Pancreas (tissue), 10 donors: Measurements from ENCODE around the gene ZNF71. TPM values are rescaled to one million over a fixed set of nuclear protein-coding genes. Genes with fewer than 3 reads are reported as not detected.

ENCODE experiments used
- ATAC-seq, 4 donors: fragments of 200-7000 bp; cut with Tn5 transposase; one replicate each; pipeline versions ENCODE4 v1.8.0 to v1.9.1; 2020; ENCODE audit warnings: mild to moderate bottlenecking in 4 of 4, moderate library complexity in 4 of 4
- DNase-seq, 6 donors: peaks; one replicate each; pipeline ENCODE4 v3.0.0-alpha.2; 2020
- FAIRE-seq: peaks from 2 replicates; lab custom pipeline; 2012; peaks lifted over from hg19 to GRCh38; lab: Jason Lieb, UNC
- H3K27ac ChIP-seq, 4 donors: fragments of 200-600 bp; sonication (generic); 1 replicate in 3 of 4; 2 replicates in 1 of 4; pipeline versions ENCODE4 v1.5.0 to v1.8.0; 2020
- H3K27me3 ChIP-seq, 4 donors: fragments of 200-600 bp; one replicate each; pipeline ENCODE4 v1.8.0; 2021
- H3K36me3 ChIP-seq, 3 donors: fragments of 200-600 bp; sonication (generic) in 1 of 3; one replicate each; pipeline versions ENCODE4 v1.5.0 to v1.8.0; 2020 to 2021
- H3K4me1 ChIP-seq, 3 donors: fragments of 200-600 bp; one replicate each; pipeline ENCODE4 v1.8.0; 2021
- H3K4me3 ChIP-seq, 4 donors: fragments of 200-600 bp; sonication (generic) in 2 of 4; one replicate each; pipeline versions ENCODE4 v1.5.0 to v1.8.0; 2020 to 2021
- H3K9me3 ChIP-seq, 4 donors: fragments of 200-600 bp; one replicate each; pipeline ENCODE4 v1.8.0; 2021
- CTCF ChIP-seq, 4 donors: fragments of 200-600 bp; sonication (generic) in 3 of 4; IDR thresholded peaks; one replicate each; pipeline versions ENCODE4 v1.5.0 to v1.8.0; 2021; ENCODE audit warnings: antibody characterized with exemption in 4 of 4
- WGBS, 2 donors: extraction: QIAGEN DNeasy Blood & Tissue Kit; methylation state at CpG; one replicate each; pipeline ENCODE4 v1.1.7; 2013; 5-methylcytosine and 5-hydroxymethylcytosine counted together
- intact Hi-C, 3 donors: fragments of 100-400 bp; cut with DNase I; formaldehyde crosslinking; loops; one replicate each; pipeline versions ENCODE4 v1.11.1 to v1.14.2; 2022
- polyA plus RNA-seq, 2 donors: library from polyadenylated mRNA; stranded (reverse); fragments of 200-250 nt; gene quantifications; one replicate each; pipeline ENCODE4 v1.2.3, GENCODE V29; 2013
- total RNA-seq, 6 donors: library from RNA; stranded (reverse); fragmentation: NEBNext Ultra II Directional in 4 of 6; extraction: Animal tissue kit (Norgen Biotek cat#: 25700) in 4 of 6; gene quantifications; one replicate each; pipeline versions ENCODE4 v1.2.1 to v1.2.4, GENCODE V29; 2021 to 2023
- donor health status: healthy with polysubstance abuse.
- donor health status: DM: no; HTN: no; CAD: no; lungs with moderate emphysema.
- donor health status: DM: no; HTN: no; CAD: no.
- donor health status: control.
- donor health status: control.
- donor health status: Bipolar disorder and iron deficiency.
- donor health status: DM: yes; HTN: yes; CAD: no.
- donor health status: DM: no; HTN: no; CAD: no.
- donor health status: DM: no; HTN: no; CAD: no.
- donor health status: DM: yes; HTN: yes; CAD: no.

ZNF71 gene
- total and polyA plus RNA-seq, 8 donors = 1.8 to 4.1 (median 2.0) TPM

- H3K9me3 ChIP-seq = peaks cover 3 to 32% (median 11%) of the 10 kb centered on the region in 4 donors
- ATAC-seq = no peak
- no peak overlapping the region for H3K27ac ChIP-seq
- no peak for DNase-seq
- FAIRE-seq = no peak
- no peaks in the 10 kb centered on the region for H3K27me3 ChIP-seq
- no peak overlapping the region for H3K4me3 ChIP-seq
- H3K4me1 ChIP-seq = no peaks in the 10 kb centered on the region
- intact Hi-C loops = no loop called here
- no peak for TF ChIP-seq CTCF (IDR thresholded peaks at IDR 0.05)
- WGBS, 2 donors = 95 to 98% methylated on average over 11 of the region's 11 CpGs
- H3K36me3 ChIP-seq = peaks cover 0 to 30% (median 11%) of the 10 kb centered on the region in 3 donors
Measured at GRCh38 chr19:56577719-56578602, 17.1 kb upstream of the ZNF71 start.

- TF ChIP-seq CTCF (IDR thresholded peaks at IDR 0.05) = no peak
- ATAC-seq (no peak), FAIRE-seq (no peak), DNase-seq (no peak)
- WGBS, 2 donors = 55 to 56% methylated on average over 4 of the region's 4 CpGs
- no peaks in the 10 kb centered on the region for H3K9me3 ChIP-seq
- H3K4me1 ChIP-seq = no peaks in the 10 kb centered on the region
- intact Hi-C loops = no loop called here
- H3K36me3 ChIP-seq = no peaks in the 10 kb centered on the region
- H3K4me3 ChIP-seq = no peak overlapping the region
- H3K27me3 ChIP-seq = no peaks in the 10 kb centered on the region
- no peak overlapping the region for H3K27ac ChIP-seq
Measured at GRCh38 chr19:56594446-56594782, 688 bp upstream of the ZNF71 start.

GRCh38 chr19:56595548-56595899, 422 bp downstream of the ZNF71 start:
- DNase-seq (no peak), ATAC-seq (peak; percentile 19 to 45 (median 38)), FAIRE-seq (no peak)
- no peak overlapping the region for H3K27ac ChIP-seq
- no peaks in the 10 kb centered on the region for H3K36me3 ChIP-seq
- no peaks in the 10 kb centered on the region for H3K9me3 ChIP-seq
- H3K4me3 ChIP-seq = peak overlapping the region; percentile 85 to 95 (median 95)
- H3K27me3 ChIP-seq = no peaks in the 10 kb centered on the region
- TF ChIP-seq CTCF (IDR thresholded peaks at IDR 0.05) = no peak
- intact Hi-C loops = no loop called here
- WGBS, 2 donors = 0% methylated on average over 4 of the region's 4 CpGs
- H3K4me1 ChIP-seq = no peaks in the 10 kb centered on the region

GRCh38 chr19:56596676-56597075, 1.6 kb downstream of the ZNF71 start:
- FAIRE-seq (no peak), ATAC-seq (no peak), DNase-seq (no peak)
- Histone ChIP-seq H3K4me1 (no peaks in the 10 kb centered on the region), H3K36me3 (peaks cover 0 to 3% (median 0%) of the 10 kb centered on the region in 3 donors), H3K27me3 (no peaks in the 10 kb centered on the region), H3K9me3 (no peaks in the 10 kb centered on the region), H3K4me3 (no peak overlapping the region), H3K27ac (no peak overlapping the region)
- no peak for TF ChIP-seq CTCF (IDR thresholded peaks at IDR 0.05)
- 74 to 83% methylated on average over 4 of the region's 4 CpGs for WGBS, 2 donors
- intact Hi-C loops = no loop called here

GRCh38 chr19:56597696-56598095, 2.6 kb downstream of the ZNF71 start:
- WGBS, 2 donors = 92 to 93% methylated on average over 4 of the region's 4 CpGs
- H3K27ac ChIP-seq = no peak overlapping the region
- H3K4me3 ChIP-seq = no peak overlapping the region
- H3K4me1 ChIP-seq = no peaks in the 10 kb centered on the region
- H3K9me3 ChIP-seq = no peaks in the 10 kb centered on the region
- FAIRE-seq (no peak), ATAC-seq (no peak), DNase-seq (no peak)
- no peak for TF ChIP-seq CTCF (IDR thresholded peaks at IDR 0.05)
- peaks cover 0 to 7% (median 0%) of the 10 kb centered on the region in 3 donors for H3K36me3 ChIP-seq
- intact Hi-C loops = no loop called here
- H3K27me3 ChIP-seq = no peaks in the 10 kb centered on the region
